22Rv1 (cell line): Measurements from ENCODE around the gene GAB4.

ENCODE experiments used
- ZFX ChIP-seq: fragments of 450-650 bp; IDR thresholded peaks from 2 replicates; pipeline ENCODE4 v1.6.1; 2017; ENCODE audit warnings: antibody characterized with exemption, borderline replicate concordance
- TF ChIP-seq, protein P1 (sequence below): fragments of 450-650 bp; IDR thresholded peaks from 2 replicates; pipeline ENCODE4 v1.5.1; 2017; ENCODE audit warnings: mild to moderate bottlenecking

GRCh38 chr22:16912281-16912680 is 95.7 kb downstream of the GAB4 start:
- TF ChIP-seq, protein P1, sequence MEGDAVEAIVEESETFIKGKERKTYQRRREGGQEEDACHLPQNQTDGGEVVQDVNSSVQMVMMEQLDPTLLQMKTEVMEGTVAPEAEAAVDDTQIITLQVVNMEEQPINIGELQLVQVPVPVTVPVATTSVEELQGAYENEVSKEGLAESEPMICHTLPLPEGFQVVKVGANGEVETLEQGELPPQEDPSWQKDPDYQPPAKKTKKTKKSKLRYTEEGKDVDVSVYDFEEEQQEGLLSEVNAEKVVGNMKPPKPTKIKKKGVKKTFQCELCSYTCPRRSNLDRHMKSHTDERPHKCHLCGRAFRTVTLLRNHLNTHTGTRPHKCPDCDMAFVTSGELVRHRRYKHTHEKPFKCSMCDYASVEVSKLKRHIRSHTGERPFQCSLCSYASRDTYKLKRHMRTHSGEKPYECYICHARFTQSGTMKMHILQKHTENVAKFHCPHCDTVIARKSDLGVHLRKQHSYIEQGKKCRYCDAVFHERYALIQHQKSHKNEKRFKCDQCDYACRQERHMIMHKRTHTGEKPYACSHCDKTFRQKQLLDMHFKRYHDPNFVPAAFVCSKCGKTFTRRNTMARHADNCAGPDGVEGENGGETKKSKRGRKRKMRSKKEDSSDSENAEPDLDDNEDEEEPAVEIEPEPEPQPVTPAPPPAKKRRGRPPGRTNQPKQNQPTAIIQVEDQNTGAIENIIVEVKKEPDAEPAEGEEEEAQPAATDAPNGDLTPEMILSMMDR, result no peak
- no peak for TF ChIP-seq ZFX
